Right atrium auricular region (tissue), 2 donors: ENCODE measurements around the gene GNAZ. TPM values are rescaled to one million over a fixed set of nuclear protein-coding genes. Genes with fewer than 3 reads are reported as not detected.

Source experiments
- DNase-seq: peaks from one replicate; pipeline ENCODE4 v3.0.0-alpha.2; 2019; ENCODE audit warnings: low spot score
- H3K27ac ChIP-seq, 2 donors: fragments of 200-600 bp; sonication (generic); 1 replicate in 1 of 2; 2 replicates in 1 of 2; pipeline ENCODE4 v1.5.1; 2016 to 2019
- H3K27me3 ChIP-seq, 2 donors: fragments of 200-600 bp; sonication (generic); one replicate each; pipeline versions ENCODE4 v1.5.1 to v1.6.0; 2017 to 2019
- H3K36me3 ChIP-seq: fragments of 200-600 bp; sonication (generic); one replicate; pipeline ENCODE4 v1.5.1; 2016
- H3K4me1 ChIP-seq, 2 donors: fragments of 200-600 bp; sonication (generic); one replicate each; pipeline versions ENCODE4 v1.5.1 to v1.6.0; 2017 to 2019
- H3K4me3 ChIP-seq, 2 donors: fragments of 200-600 bp; sonication (generic); 1 replicate in 1 of 2; 2 replicates in 1 of 2; pipeline ENCODE4 v1.5.1; 2017 to 2019; ENCODE audit warnings: mild to moderate bottlenecking in 1 of 2, moderate library complexity in 1 of 2
- H3K9me3 ChIP-seq, 2 donors: fragments of 200-600 bp; sonication (generic); one replicate each; pipeline ENCODE4 v1.5.1; 2019
- total RNA-seq, 2 donors: library from RNA; depleted of rRNA; stranded (reverse); fragments of >200 nt; gene quantifications; one replicate each; pipeline ENCODE4 v1.1.0, GENCODE V29; 2016
- TF ChIP-seq, protein P1 (sequence below), 2 donors: fragments of 200-600 bp; sonication (generic); IDR thresholded peaks; one replicate each; pipeline ENCODE4 v1.5.1; 2019; ENCODE audit warnings: antibody characterized with exemption in 2 of 2

The GNAZ gene
- total RNA-seq, 2 donors from 2014 or later: 1.9 to 3.2 TPM

DNA sequence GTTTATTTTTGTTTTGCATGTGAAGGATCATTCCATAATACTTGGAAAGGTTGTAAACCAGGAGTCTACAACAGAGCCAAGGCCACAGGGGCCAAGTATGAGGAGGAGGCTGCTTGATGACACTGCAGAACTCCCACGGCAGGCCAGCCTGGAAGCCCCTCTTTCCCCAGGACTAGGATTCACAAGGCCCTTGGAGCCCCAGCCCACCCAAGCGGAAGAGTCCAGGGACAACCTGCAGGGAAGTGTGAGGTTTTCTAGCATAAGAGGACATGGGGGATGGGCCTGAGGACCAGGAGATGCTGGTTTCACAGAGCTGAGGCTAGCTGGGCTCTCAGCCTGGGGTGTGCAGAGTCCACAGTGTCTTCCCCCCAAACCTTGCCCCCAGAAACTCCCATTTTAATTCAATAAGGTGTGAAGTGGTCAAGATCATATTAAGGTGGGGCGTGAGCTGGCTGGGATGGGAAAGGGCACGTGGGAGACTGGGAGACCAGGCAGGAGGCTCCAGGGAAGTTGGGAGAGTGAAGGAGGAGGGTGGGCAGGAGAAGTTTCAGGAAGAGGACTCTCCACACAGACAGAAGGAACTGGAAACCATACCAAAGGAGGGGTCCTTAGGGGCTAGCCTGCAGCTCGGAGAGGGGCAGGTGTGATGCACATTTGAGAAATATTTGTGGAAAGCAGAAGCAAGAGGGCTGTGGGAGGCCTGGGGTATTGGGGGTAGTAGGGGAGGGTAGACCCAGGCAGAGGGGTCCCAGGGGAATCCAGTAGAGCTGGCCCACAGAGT is 12.4 kb downstream of the GNAZ start:
- Histone ChIP-seq H3K36me3 (no peaks in the 10 kb centered on the region), H3K4me3 (no peak overlapping the region), H3K27ac (no peak overlapping the region), H3K4me1 (peaks cover 0 to 3% of the 10 kb centered on the region in 2 donors), H3K9me3 (no peaks in the 10 kb centered on the region), H3K27me3 (no peaks in the 10 kb centered on the region)
- TF ChIP-seq, protein P1, sequence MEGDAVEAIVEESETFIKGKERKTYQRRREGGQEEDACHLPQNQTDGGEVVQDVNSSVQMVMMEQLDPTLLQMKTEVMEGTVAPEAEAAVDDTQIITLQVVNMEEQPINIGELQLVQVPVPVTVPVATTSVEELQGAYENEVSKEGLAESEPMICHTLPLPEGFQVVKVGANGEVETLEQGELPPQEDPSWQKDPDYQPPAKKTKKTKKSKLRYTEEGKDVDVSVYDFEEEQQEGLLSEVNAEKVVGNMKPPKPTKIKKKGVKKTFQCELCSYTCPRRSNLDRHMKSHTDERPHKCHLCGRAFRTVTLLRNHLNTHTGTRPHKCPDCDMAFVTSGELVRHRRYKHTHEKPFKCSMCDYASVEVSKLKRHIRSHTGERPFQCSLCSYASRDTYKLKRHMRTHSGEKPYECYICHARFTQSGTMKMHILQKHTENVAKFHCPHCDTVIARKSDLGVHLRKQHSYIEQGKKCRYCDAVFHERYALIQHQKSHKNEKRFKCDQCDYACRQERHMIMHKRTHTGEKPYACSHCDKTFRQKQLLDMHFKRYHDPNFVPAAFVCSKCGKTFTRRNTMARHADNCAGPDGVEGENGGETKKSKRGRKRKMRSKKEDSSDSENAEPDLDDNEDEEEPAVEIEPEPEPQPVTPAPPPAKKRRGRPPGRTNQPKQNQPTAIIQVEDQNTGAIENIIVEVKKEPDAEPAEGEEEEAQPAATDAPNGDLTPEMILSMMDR (IDR thresholded peaks at IDR 0.05): no peak
- no peak for DNase-seq

DNA sequence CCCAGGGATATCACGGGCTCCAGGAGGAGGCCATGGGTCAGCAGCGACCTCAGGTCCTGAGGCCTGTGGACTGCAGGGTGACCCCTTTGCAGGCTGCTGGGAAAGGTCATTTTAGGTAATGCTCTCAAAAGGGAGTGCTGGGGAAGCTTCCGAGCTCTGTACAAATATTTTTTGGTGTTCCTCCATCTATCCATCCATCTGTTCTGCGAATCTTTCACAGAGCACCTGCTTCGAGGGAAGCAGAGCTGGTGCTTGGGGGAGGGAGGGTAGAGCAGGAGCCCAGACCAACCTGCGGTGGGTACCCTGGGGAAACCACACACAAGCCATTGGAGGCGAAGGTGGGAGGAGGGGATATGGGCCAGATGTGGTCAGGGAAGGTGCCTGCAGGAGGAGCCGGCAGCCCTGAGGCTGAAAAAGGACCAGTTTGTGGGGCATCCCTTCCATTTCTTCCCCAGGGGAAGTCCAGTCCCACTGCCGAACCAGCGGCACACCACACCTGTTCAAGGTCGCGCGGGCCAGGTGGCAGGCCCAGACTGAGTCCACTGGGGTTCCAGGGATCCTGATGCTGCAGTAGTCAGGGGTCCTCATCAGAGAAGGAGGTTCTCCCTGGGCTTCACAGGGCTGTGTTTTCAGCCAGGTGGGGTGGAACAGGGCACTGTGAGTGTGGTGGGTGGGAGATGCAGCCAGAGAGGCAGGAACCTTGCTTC is 13.1 kb downstream of the GNAZ start:
- H3K27me3 ChIP-seq: no peaks in the 10 kb centered on the region
- no peak for DNase-seq
- H3K36me3 ChIP-seq: no peaks in the 10 kb centered on the region
- no peaks in the 10 kb centered on the region for H3K4me1 ChIP-seq
- TF ChIP-seq, protein P1 (IDR thresholded peaks at IDR 0.05): no peak
- no peak overlapping the region for H3K4me3 ChIP-seq
- no peaks in the 10 kb centered on the region for H3K9me3 ChIP-seq
- H3K27ac ChIP-seq: no peak overlapping the region

DNA sequence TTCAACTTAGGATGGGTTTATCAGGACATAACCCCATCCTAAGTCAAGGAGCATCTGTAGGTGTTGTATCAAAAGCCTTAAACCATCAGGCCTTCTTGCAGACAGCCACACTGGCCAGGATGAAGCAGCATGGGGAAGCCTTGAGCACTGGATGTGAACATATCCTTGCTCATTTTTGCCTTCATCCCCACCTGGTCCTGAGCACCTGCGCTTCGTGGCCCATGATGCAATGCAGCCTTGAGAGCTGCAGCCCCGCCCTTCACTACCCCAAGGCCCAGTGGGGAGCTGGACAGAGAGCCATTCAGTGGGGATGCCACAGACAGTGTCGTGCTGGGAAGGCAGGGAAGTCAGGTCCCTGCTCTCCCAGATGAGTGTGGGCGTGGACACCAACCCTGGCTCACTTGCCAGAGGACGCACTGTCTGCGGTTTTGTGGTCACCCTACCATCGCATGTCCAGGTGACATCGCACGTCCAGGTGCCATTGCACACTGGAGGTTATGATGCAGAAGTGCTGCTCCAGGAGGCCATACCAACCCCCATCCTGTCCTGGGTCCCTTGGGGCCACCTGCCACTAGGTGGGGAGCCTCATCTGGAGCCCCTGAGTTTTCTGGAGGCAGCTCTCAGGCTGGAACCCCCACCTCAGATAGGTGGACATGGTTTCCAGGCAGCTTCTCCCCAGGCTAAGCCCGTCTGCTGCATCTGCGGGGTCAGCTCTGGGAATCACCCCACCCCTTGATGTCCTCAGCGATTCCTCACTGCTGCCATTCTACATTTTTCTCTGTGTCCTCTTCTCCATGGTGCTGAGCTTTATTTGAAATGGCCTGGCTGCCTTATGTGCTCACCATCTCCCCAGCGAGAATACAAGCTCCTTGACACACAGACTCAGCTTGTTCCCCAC is 14.4 kb downstream of the GNAZ start:
- no peaks in the 10 kb centered on the region for H3K27me3 ChIP-seq
- H3K4me1 ChIP-seq: no peaks in the 10 kb centered on the region
- TF ChIP-seq, protein P1 (IDR thresholded peaks at IDR 0.05): no peak
- H3K27ac ChIP-seq: no peak overlapping the region
- H3K4me3 ChIP-seq: no peak overlapping the region
- no peaks in the 10 kb centered on the region for H3K9me3 ChIP-seq
- H3K36me3 ChIP-seq: no peaks in the 10 kb centered on the region
- DNase-seq: no peak

DNA sequence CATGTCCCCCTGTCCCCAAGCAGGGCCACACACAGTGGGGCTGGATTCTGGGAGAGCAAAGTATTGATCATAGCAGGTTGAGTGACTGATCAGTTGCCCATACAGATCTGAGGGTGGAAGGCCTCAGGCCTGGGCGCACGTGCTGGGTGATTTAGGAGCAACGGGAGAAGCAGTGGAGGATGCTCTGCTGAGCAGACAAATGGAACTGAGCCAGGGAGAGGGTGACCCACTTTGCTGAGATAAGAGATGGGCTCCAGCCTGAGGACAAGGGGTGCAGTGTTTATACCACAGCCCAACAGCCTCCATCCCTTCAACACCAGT is 15.0 kb downstream of the GNAZ start:
- Histone ChIP-seq H3K27ac (no peak overlapping the region), H3K4me1 (no peaks in the 10 kb centered on the region), H3K4me3 (no peak overlapping the region), H3K9me3 (no peaks in the 10 kb centered on the region), H3K27me3 (no peaks in the 10 kb centered on the region), H3K36me3 (no peaks in the 10 kb centered on the region)
- TF ChIP-seq, protein P1 (IDR thresholded peaks at IDR 0.05): no peak
- no peak for DNase-seq

DNA sequence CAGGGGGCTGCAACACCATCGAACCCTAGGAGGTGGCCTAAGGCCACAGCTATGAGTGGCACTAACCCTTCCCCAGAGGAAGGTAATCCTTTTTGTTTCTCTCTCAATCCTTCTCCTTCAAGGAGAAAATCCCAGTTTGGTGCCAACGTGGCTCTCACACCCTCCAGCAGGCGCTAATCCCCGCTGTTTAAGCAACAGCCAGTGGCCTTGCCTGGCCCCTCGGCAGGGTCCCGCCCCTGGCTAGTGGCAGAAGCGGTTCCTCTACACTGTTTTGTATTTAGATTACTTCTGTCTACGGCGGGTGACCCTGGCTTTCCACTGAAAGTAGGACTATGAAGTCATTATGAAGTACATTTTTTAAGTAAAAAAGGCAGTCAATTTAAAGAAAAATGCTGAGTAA is 15.5 kb downstream of the GNAZ start:
- no peaks in the 10 kb centered on the region for H3K27me3 ChIP-seq
- no peaks in the 10 kb centered on the region for H3K4me1 ChIP-seq
- no peak overlapping the region for H3K27ac ChIP-seq
- no peaks in the 10 kb centered on the region for H3K9me3 ChIP-seq
- no peak for DNase-seq
- TF ChIP-seq, protein P1 (IDR thresholded peaks at IDR 0.05): no peak
- H3K4me3 ChIP-seq: no peak overlapping the region
- H3K36me3 ChIP-seq: no peaks in the 10 kb centered on the region
